T-cell (primary cell): ENCODE measurements around the gene CHST9. TPM values are rescaled to one million over a fixed set of nuclear protein-coding genes. Genes with fewer than 3 reads are reported as not detected.

Experiments
- ATAC-seq, 4 experiments: fragments of 200-7000 bp in 3 of 4; fragments of 150-1000 bp in 1 of 4; cut with Tn5 transposase; replicated peaks in 1 of 4; 1 replicate in 3 of 4; 2 replicates in 1 of 4; pipeline ENCODE4 v1.10.0; 2021; ENCODE audit warnings: moderate library complexity in 3 of 4, mild to moderate bottlenecking in 2 of 4, moderate number of reproducible peaks in 1 of 4
- CTCF ChIA-PET, 2 donors: fragments of 300-600 bp; sonication (Branson Sonifier 250); formaldehyde crosslinking; loops; one replicate each; lab custom pipeline; 2022; ENCODE audit warnings: antibody characterized with exemption in 2 of 2; lab: Charles Lee
- POLR2A ChIA-PET, 2 donors: fragments of 300-600 bp; sonication (Branson Sonifier 250); formaldehyde crosslinking; loops; one replicate each; lab custom pipeline; 2022; ENCODE audit warnings: antibody characterized with exemption in 2 of 2; lab: Charles Lee
- DNase-seq, 35 experiments: peaks; one replicate each; pipeline versions ENCODE4 v3.0.0 to v3.0.0-alpha.2; 2013 to 2023
- H3K27ac ChIP-seq: one replicate; pipeline ENCODE4 v1.5.1; 2013; ENCODE audit warnings: low read length
- H3K27me3 ChIP-seq, 2 experiments: replicated peaks in 1 of 2; 1 replicate in 1 of 2; 2 replicates in 1 of 2; pipeline versions ENCODE4 v1.6.1 to v1.7.0; 2013; ENCODE audit warnings: low read length in 1 of 2, mixed read lengths in 1 of 2; ENCODE audit not compliant: control insufficient read depth in 2 of 2, insufficient read depth in 2 of 2; ENCODE audit errors: extremely low read depth in 1 of 2
- H3K36me3 ChIP-seq, 2 donors: 1 replicate in 1 of 2; 2 replicates in 1 of 2; pipeline versions ENCODE4 v1.6.1 to v1.7.0; 2013; ENCODE audit warnings: low read length in 1 of 2; ENCODE audit not compliant: control insufficient read depth in 2 of 2, insufficient read depth in 1 of 2; ENCODE audit errors: extremely low read depth in 1 of 2
- H3K4me1 ChIP-seq, 2 experiments: 1 replicate in 1 of 2; 2 replicates in 1 of 2; pipeline versions ENCODE4 v1.6.1 to v1.7.0; 2013; ENCODE audit warnings: low read length in 2 of 2, mixed read lengths in 1 of 2; ENCODE audit not compliant: insufficient read depth in 2 of 2, control insufficient read depth in 1 of 2; ENCODE audit errors: extremely low read depth in 1 of 2
- H3K4me3 ChIP-seq, 2 donors: 1 replicate in 1 of 2; 2 replicates in 1 of 2; pipeline versions ENCODE4 v1.5.1 to v1.7.0; 2013; ENCODE audit warnings: mild to moderate bottlenecking in 2 of 2, low read length in 1 of 2, moderate library complexity in 1 of 2; ENCODE audit not compliant: control insufficient read depth in 1 of 2; ENCODE audit errors: extremely low read depth in 1 of 2
- H3K9me3 ChIP-seq: 2 replicates; pipeline ENCODE4 v1.7.0; 2013
- H3K27ac Mint-ChIP-seq, 2 donors: one replicate each; pipeline ENCODE4 v1.8.0; 2020 to 2021; ENCODE audit warnings: mild to moderate bottlenecking in 2 of 2, mixed read lengths in 2 of 2
- H3K27me3 Mint-ChIP-seq, 2 donors: one replicate each; pipeline ENCODE4 v1.8.0; 2021 to 2022; ENCODE audit warnings: mixed read lengths in 2 of 2
- H3K36me3 Mint-ChIP-seq: one replicate; pipeline ENCODE4 v1.8.0; 2021; ENCODE audit warnings: mixed read lengths
- H3K4me1 Mint-ChIP-seq, 3 donors: one replicate each; pipeline ENCODE4 v1.8.0; 2020 to 2022; ENCODE audit warnings: mixed read lengths in 3 of 3, mild to moderate bottlenecking in 1 of 3
- H3K4me3 Mint-ChIP-seq, 3 donors: one replicate each; pipeline ENCODE4 v1.8.0; 2020 to 2022; ENCODE audit warnings: mild to moderate bottlenecking in 3 of 3, mixed read lengths in 3 of 3, moderate library complexity in 3 of 3
- H3K9me3 Mint-ChIP-seq, 3 donors: one replicate each; pipeline ENCODE4 v1.8.0; 2020 to 2022; ENCODE audit warnings: mixed read lengths in 3 of 3
- WGBS: methylation state at CpG from one replicate; pipeline ENCODE4 v1.1.5; 2013; ENCODE audit warnings: missing lambda C conversion rate; ENCODE audit not compliant: insufficient coverage; 5-methylcytosine and 5-hydroxymethylcytosine counted together
- total RNA-seq, 35 experiments: library from RNA in 6 of 35; stranded (reverse) in 6 of 35; fragments of 120-200 nt in 1 of 35; gene quantifications; one replicate each; pipeline versions ENCODE4 v1.2.1 to v1.2.4 and lab custom pipeline; 2013 to 2026

CHST9 gene
- total RNA-seq, 5 donors from 2014 or later (not counting 1 experiment from before 2014, with no cell fraction given): not detected

- no peaks in the 10 kb centered on the region for H3K36me3 ChIP-seq
- no peak overlapping the region for H3K27ac ChIP-seq
- Mint-ChIP-seq H3K4me3 (no peak overlapping the region), H3K4me1 (no peaks in the 10 kb centered on the region), H3K36me3 (no peaks in the 10 kb centered on the region), H3K27ac (no peak overlapping the region), H3K9me3 (peaks cover 0 to 17% (median 8%) of the 10 kb centered on the region in 3 donors), H3K27me3 (no peaks in the 10 kb centered on the region)
- WGBS: 25% methylated on average over 1 of the region's 3 CpGs
- H3K27me3 ChIP-seq: no peaks in the 10 kb centered on the region
- no peaks in the 10 kb centered on the region for H3K9me3 ChIP-seq
- no peaks in the 10 kb centered on the region for H3K4me1 ChIP-seq
- POLR2A ChIA-PET: no interaction called here
- DNase-seq: no peak
- no peak overlapping the region for H3K4me3 ChIP-seq
- no peak for ATAC-seq
- CTCF ChIA-PET: no interaction called here
Observed at GRCh38 chr18:26908906-26909305, 276.2 kb downstream of the CHST9 start.

GRCh38 chr18:26902291-26902690, 282.8 kb downstream of the CHST9 start:
- H3K4me1 ChIP-seq: no peaks in the 10 kb centered on the region
- H3K4me3 Mint-ChIP-seq: no peak overlapping the region
- CTCF ChIA-PET: no interaction called here

GRCh38 chr18:26901020-26901419, 284.1 kb downstream of the CHST9 start:
- DNase-seq (no peak), ATAC-seq (no peak)
- Histone ChIP-seq H3K27me3 (no peaks in the 10 kb centered on the region), H3K27ac (no peak overlapping the region), H3K36me3 (no peaks in the 10 kb centered on the region), H3K9me3 (no peaks in the 10 kb centered on the region), H3K4me1 (no peaks in the 10 kb centered on the region), H3K4me3 (no peak overlapping the region)
- no peaks in the 10 kb centered on the region for H3K4me1 Mint-ChIP-seq
- no peaks in the 10 kb centered on the region for H3K36me3 Mint-ChIP-seq
- ChIA-PET CTCF (no interaction called here), POLR2A (no interaction called here)
- peaks cover 0 to 22% (median 4%) of the 10 kb centered on the region in 3 donors for H3K9me3 Mint-ChIP-seq
- no peak overlapping the region for H3K4me3 Mint-ChIP-seq
- H3K27me3 Mint-ChIP-seq: no peaks in the 10 kb centered on the region
- no peak overlapping the region for H3K27ac Mint-ChIP-seq

More at GRCh38 chr18:26902291-26902690, 282.8 kb downstream of the CHST9 start:
- Mint-ChIP-seq H3K27me3 (no peaks in the 10 kb centered on the region), H3K36me3 (no peaks in the 10 kb centered on the region), H3K27ac (no peak overlapping the region), H3K4me1 (no peaks in the 10 kb centered on the region), H3K9me3 (peaks cover 0 to 29% (median 11%) of the 10 kb centered on the region in 3 donors)
- 92% methylated on average over 3 of the region's 5 CpGs for WGBS
- no peak for DNase-seq
- Histone ChIP-seq H3K27ac (no peak overlapping the region), H3K9me3 (no peaks in the 10 kb centered on the region), H3K4me3 (no peak overlapping the region), H3K27me3 (no peaks in the 10 kb centered on the region), H3K36me3 (no peaks in the 10 kb centered on the region)
- POLR2A ChIA-PET: no interaction called here
- ATAC-seq: no peak

- Mint-ChIP-seq H3K36me3 (no peaks in the 10 kb centered on the region), H3K27ac (no peak overlapping the region), H3K9me3 (peaks cover 0 to under 1% (median 0%) of the 10 kb centered on the region in 3 donors), H3K27me3 (no peaks in the 10 kb centered on the region), H3K4me1 (no peaks in the 10 kb centered on the region), H3K4me3 (no peak overlapping the region)
- no peaks in the 10 kb centered on the region for H3K4me1 ChIP-seq
- DNase-seq (no peak), ATAC-seq (no peak)
- POLR2A ChIA-PET: no interaction called here
- CTCF ChIA-PET: no interaction called here
- H3K9me3 ChIP-seq: no peaks in the 10 kb centered on the region
- no peak overlapping the region for H3K27ac ChIP-seq
- no peaks in the 10 kb centered on the region for H3K27me3 ChIP-seq
- H3K4me3 ChIP-seq: no peak overlapping the region
- no CpG with 5 or more reads among the region's 1 CpG for WGBS
- no peaks in the 10 kb centered on the region for H3K36me3 ChIP-seq
Observed at GRCh38 chr18:26894426-26894825, 290.7 kb downstream of the CHST9 start.

GRCh38 chr18:26893996-26894395, 291.1 kb downstream of the CHST9 start:
- no peaks in the 10 kb centered on the region for H3K27me3 Mint-ChIP-seq
- Histone ChIP-seq H3K9me3 (no peaks in the 10 kb centered on the region), H3K27ac (no peak overlapping the region), H3K27me3 (no peaks in the 10 kb centered on the region), H3K4me1 (no peaks in the 10 kb centered on the region), H3K36me3 (no peaks in the 10 kb centered on the region), H3K4me3 (no peak overlapping the region)
- no peaks in the 10 kb centered on the region for H3K36me3 Mint-ChIP-seq
- ATAC-seq: no peak
- WGBS: 72% methylated on average over 5 of the region's 6 CpGs
- H3K4me1 Mint-ChIP-seq: no peaks in the 10 kb centered on the region
- no peak overlapping the region for H3K4me3 Mint-ChIP-seq
- no peak overlapping the region for H3K27ac Mint-ChIP-seq
- POLR2A ChIA-PET: no interaction called here
- DNase-seq: no peak
- CTCF ChIA-PET: no interaction called here
- H3K9me3 Mint-ChIP-seq: peaks cover 0 to 3% (median 0%) of the 10 kb centered on the region in 3 donors

- Histone ChIP-seq H3K27me3 (no peaks in the 10 kb centered on the region), H3K9me3 (no peaks in the 10 kb centered on the region), H3K4me3 (no peak overlapping the region), H3K27ac (no peak overlapping the region), H3K36me3 (no peaks in the 10 kb centered on the region), H3K4me1 (no peaks in the 10 kb centered on the region)
- H3K4me1 Mint-ChIP-seq: no peaks in the 10 kb centered on the region
- H3K27ac Mint-ChIP-seq: no peak overlapping the region
- H3K36me3 Mint-ChIP-seq: no peaks in the 10 kb centered on the region
- no peak overlapping the region for H3K4me3 Mint-ChIP-seq
- WGBS: no CpG with 5 or more reads among the region's 4 CpGs
- no peaks in the 10 kb centered on the region for H3K27me3 Mint-ChIP-seq
- peaks cover 0 to 3% (median 0%) of the 10 kb centered on the region in 3 donors for H3K9me3 Mint-ChIP-seq
- CTCF ChIA-PET: no interaction called here
- ATAC-seq (no peak), DNase-seq (no peak)
- POLR2A ChIA-PET: no interaction called here
Observed at GRCh38 chr18:26888259-26888658, 296.8 kb downstream of the CHST9 start.

- no peaks in the 10 kb centered on the region for H3K4me1 ChIP-seq
- H3K36me3 ChIP-seq: no peaks in the 10 kb centered on the region
- Mint-ChIP-seq H3K9me3 (peaks cover 0 to 9% (median 6%) of the 10 kb centered on the region in 3 donors), H3K4me1 (no peaks in the 10 kb centered on the region), H3K4me3 (no peak overlapping the region), H3K27ac (no peak overlapping the region), H3K36me3 (no peaks in the 10 kb centered on the region), H3K27me3 (no peaks in the 10 kb centered on the region)
- CTCF ChIA-PET: no interaction called here
- H3K4me3 ChIP-seq: no peak overlapping the region
- no peaks in the 10 kb centered on the region for H3K27me3 ChIP-seq
- 60% methylated on average over 1 of the region's 2 CpGs for WGBS
- DNase-seq (no peak), ATAC-seq (no peak)
- POLR2A ChIA-PET: no interaction called here
- no peaks in the 10 kb centered on the region for H3K9me3 ChIP-seq
- no peak overlapping the region for H3K27ac ChIP-seq
Observed at GRCh38 chr18:26875040-26875654, 310.0 kb downstream of the CHST9 start.
